DOHH2 (cell line): ENCODE measurements around the gene SLC22A8.

Experiments
- H3F3A ChIP-seq: fragments of 200-600 bp; sonication (generic), shearing (Covaris generic); 2 replicates; pipeline ENCODE4 v1.6.0; 2016; ENCODE audit warnings: antibody characterized with exemption, mild to moderate bottlenecking; ENCODE audit not compliant: control insufficient read depth, insufficient read depth
- H3K27ac ChIP-seq: fragments of 200-600 bp; sonication (generic); 2 replicates; pipeline ENCODE4 v1.5.1; 2014; ENCODE audit warnings: low read depth, mild to moderate bottlenecking, low read length, moderate library complexity
- H3K27me3 ChIP-seq: fragments of 200-600 bp; sonication (generic); 2 replicates; pipeline ENCODE4 v1.6.1; 2014; ENCODE audit warnings: mild to moderate bottlenecking, low read length, mixed read lengths; ENCODE audit not compliant: control insufficient read depth
- H3K36me3 ChIP-seq: fragments of 200-600 bp; sonication (generic); 2 replicates; pipeline ENCODE4 v1.6.1; 2014; ENCODE audit warnings: mild to moderate bottlenecking, low read length, moderate library complexity, mixed read lengths; ENCODE audit not compliant: control insufficient read depth
- H3K4me1 ChIP-seq: fragments of 200-600 bp; sonication (generic); 2 replicates; pipeline ENCODE4 v1.6.1; 2014; ENCODE audit warnings: mild to moderate bottlenecking, low read length, mixed read lengths; ENCODE audit not compliant: control insufficient read depth
- H3K4me2 ChIP-seq: fragments of 200-600 bp; sonication (generic); 2 replicates; pipeline ENCODE4 v1.6.0; 2014; ENCODE audit warnings: mild to moderate bottlenecking, low read length, moderate library complexity
- H3K4me3 ChIP-seq: fragments of 200-600 bp; sonication (generic); 2 replicates; pipeline ENCODE4 v1.5.1; 2014; ENCODE audit warnings: mild to moderate bottlenecking, low read length, mixed read lengths
- H3K79me2 ChIP-seq: fragments of 200-600 bp; sonication (generic); 2 replicates; pipeline ENCODE4 v1.6.1; 2014; ENCODE audit warnings: mild to moderate bottlenecking, low read length, mixed read lengths; ENCODE audit not compliant: control insufficient read depth
- H3K9me2 ChIP-seq: fragments of 200-600 bp; sonication (generic); replicated peaks from 2 replicates; pipeline ENCODE4 v1.6.1; 2014; ENCODE audit warnings: mild to moderate bottlenecking, low read length, mixed read lengths; ENCODE audit not compliant: control insufficient read depth
- H3K9me3 ChIP-seq: fragments of 200-600 bp; sonication (generic); 2 replicates; pipeline ENCODE4 v1.6.1; 2014; ENCODE audit warnings: antibody characterized with exemption, low read length, mixed read lengths; ENCODE audit not compliant: control insufficient read depth, insufficient read depth
- H4K20me1 ChIP-seq: fragments of 200-600 bp; sonication (generic); 2 replicates; pipeline ENCODE4 v1.6.0; 2014; ENCODE audit warnings: low read depth, mild to moderate bottlenecking, antibody characterized with exemption, low read length, moderate library complexity; ENCODE audit not compliant: control insufficient read depth, insufficient read depth
- EZH2phosphoT487 ChIP-seq: fragments of 200-600 bp; sonication (generic); IDR thresholded peaks from 2 replicates; pipeline ENCODE4 v1.6.1; 2017; ENCODE audit warnings: borderline replicate concordance, mild to moderate bottlenecking, antibody characterized with exemption, low read length, moderate library complexity, mixed read lengths
- TF ChIP-seq, protein P1 (sequence below): fragments of 200-600 bp; sonication (generic); IDR thresholded peaks from one replicate; pipeline ENCODE4 v1.5.1; 2014; ENCODE audit warnings: antibody characterized with exemption, mild to moderate bottlenecking, low read depth, low read length; ENCODE audit not compliant: poor library complexity, severe bottlenecking

Gene SLC22A8

GRCh38 chr11:62983536-62984199 lies 32.0 kb downstream of the SLC22A8 start:
- Histone ChIP-seq H3K4me3 (no peak overlapping the region), H3F3A (no peaks in the 10 kb centered on the region), H3K27me3 (peaks cover 5% of the 10 kb centered on the region), H3K4me2 (no peak overlapping the region), H3K27ac (no peak overlapping the region), H3K9me2 (no peaks in the 10 kb centered on the region), H4K20me1 (no peaks in the 10 kb centered on the region), H3K36me3 (no peaks in the 10 kb centered on the region), H3K4me1 (no peaks in the 10 kb centered on the region), H3K79me2 (no peaks in the 10 kb centered on the region), H3K9me3 (no peaks in the 10 kb centered on the region)
- no peak for TF ChIP-seq EZH2phosphoT487
- TF ChIP-seq, protein P1, sequence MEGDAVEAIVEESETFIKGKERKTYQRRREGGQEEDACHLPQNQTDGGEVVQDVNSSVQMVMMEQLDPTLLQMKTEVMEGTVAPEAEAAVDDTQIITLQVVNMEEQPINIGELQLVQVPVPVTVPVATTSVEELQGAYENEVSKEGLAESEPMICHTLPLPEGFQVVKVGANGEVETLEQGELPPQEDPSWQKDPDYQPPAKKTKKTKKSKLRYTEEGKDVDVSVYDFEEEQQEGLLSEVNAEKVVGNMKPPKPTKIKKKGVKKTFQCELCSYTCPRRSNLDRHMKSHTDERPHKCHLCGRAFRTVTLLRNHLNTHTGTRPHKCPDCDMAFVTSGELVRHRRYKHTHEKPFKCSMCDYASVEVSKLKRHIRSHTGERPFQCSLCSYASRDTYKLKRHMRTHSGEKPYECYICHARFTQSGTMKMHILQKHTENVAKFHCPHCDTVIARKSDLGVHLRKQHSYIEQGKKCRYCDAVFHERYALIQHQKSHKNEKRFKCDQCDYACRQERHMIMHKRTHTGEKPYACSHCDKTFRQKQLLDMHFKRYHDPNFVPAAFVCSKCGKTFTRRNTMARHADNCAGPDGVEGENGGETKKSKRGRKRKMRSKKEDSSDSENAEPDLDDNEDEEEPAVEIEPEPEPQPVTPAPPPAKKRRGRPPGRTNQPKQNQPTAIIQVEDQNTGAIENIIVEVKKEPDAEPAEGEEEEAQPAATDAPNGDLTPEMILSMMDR: no peak

DNA sequence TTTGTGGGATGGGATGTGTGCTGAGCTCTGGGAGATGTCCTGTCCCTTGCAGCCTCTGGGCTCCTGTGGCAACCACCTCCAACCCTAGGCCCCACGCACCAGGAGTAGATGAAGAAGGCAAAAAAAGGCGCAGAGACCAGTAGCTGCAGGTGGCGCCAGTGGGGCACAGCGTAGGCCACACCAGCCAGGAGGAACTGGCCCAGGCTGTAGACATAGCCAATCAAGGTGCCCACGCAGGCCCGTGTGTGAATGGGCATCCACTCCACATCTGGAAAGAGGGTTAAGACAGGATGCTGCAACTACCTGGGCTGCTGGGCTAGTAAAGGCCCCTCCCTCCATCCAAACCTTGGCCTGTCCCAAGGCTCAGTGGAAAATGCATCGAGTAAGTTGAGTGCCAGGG lies 33.9 kb downstream of the SLC22A8 start:
- no peak for TF ChIP-seq EZH2phosphoT487
- TF ChIP-seq, protein P1: no peak
- no peaks in the 10 kb centered on the region for H3K36me3 ChIP-seq
- no peaks in the 10 kb centered on the region for H3F3A ChIP-seq
- no peak overlapping the region for H3K4me2 ChIP-seq
- no peaks in the 10 kb centered on the region for H3K9me3 ChIP-seq
- H3K4me1 ChIP-seq: no peaks in the 10 kb centered on the region
- H3K4me3 ChIP-seq: no peak overlapping the region
- H3K27ac ChIP-seq: no peak overlapping the region
- H4K20me1 ChIP-seq: no peaks in the 10 kb centered on the region
- no peaks in the 10 kb centered on the region; the same call in 1 of the 2 replicates for H3K27me3 ChIP-seq
- H3K9me2 ChIP-seq: no peaks in the 10 kb centered on the region
- H3K79me2 ChIP-seq: no peaks in the 10 kb centered on the region

- Histone ChIP-seq H3K79me2 (no peaks in the 10 kb centered on the region), H3K4me2 (no peak overlapping the region), H3K4me1 (no peaks in the 10 kb centered on the region), H4K20me1 (no peaks in the 10 kb centered on the region), H3K9me3 (no peaks in the 10 kb centered on the region), H3F3A (no peaks in the 10 kb centered on the region), H3K9me2 (no peaks in the 10 kb centered on the region), H3K36me3 (no peaks in the 10 kb centered on the region), H3K4me3 (no peak overlapping the region), H3K27ac (no peak overlapping the region), H3K27me3 (no peaks in the 10 kb centered on the region; the same call in 1 of the 2 replicates)
- TF ChIP-seq, protein P1: no peak
- no peak for TF ChIP-seq EZH2phosphoT487
Measured at GRCh38 chr11:62980133-62980760, 35.4 kb downstream of the SLC22A8 start.
